HCT116 (cell line): Measurements from ENCODE around the gene OGG1. TPM values are rescaled to one million over a fixed set of nuclear protein-coding genes. Genes with fewer than 3 reads are reported as not detected.

Experiments used
- ATAC-seq: fragments of 200-7000 bp; cut with Tn5 transposase; 2 replicates; pipeline ENCODE4 v1.9.1; 2020; ENCODE audit warnings: mild to moderate bottlenecking, moderate library complexity
- BruUV-seq: library from RNA; stranded (reverse); fragments of 400-500 nt; replicated peaks from 2 replicates; lab custom pipeline; 2021; lab: Mats Ljungman, UMichigan
- CTCF ChIA-PET: fragments of 300-600 bp; sonication (Branson Sonifier 250); formaldehyde crosslinking; loops from one replicate; lab custom pipeline; 2021; ENCODE audit warnings: antibody characterized with exemption; lab: Charles Lee
- POLR2A ChIA-PET: fragments of 300-600, 350-600 bp; sonication (Branson Sonifier 250); formaldehyde crosslinking; loops from one replicate; lab custom pipeline; 2021; ENCODE audit warnings: antibody characterized with exemption; lab: Charles Lee
- RAD21 ChIA-PET, 2 experiments: fragments of 300-600 bp; sonication (Branson Sonifier 250); formaldehyde crosslinking; loops; one replicate each; lab custom pipeline; 2023; ENCODE audit warnings: low total read pairs in 2 of 2; ENCODE audit not compliant: uncharacterized antibody in 2 of 2, unreplicated experiment in 2 of 2, low non-redundant PET in 1 of 2; lab: Charles Lee
- DNase-seq: peaks from one replicate; pipeline ENCODE4 v3.0.0-alpha.2; 2010; ENCODE audit warnings: low read depth, low spot score
- H2AFZ ChIP-seq: fragments of 200-600 bp; shearing (Covaris generic), sonication (generic); 2 replicates; pipeline ENCODE4 v1.6.1; 2017; ENCODE audit warnings: low read depth, mixed run types, mixed read lengths, antibody characterized with exemption, low read length; ENCODE audit not compliant: poor library complexity, severe bottlenecking
- H3K27ac ChIP-seq: 2 replicates; pipeline ENCODE4 v1.5.1; 2012; ENCODE audit warnings: low read depth, low read length
- H3K27me3 ChIP-seq: fragments of 200-600 bp; sonication (generic); 2 replicates; pipeline ENCODE4 v1.6.1; 2016; ENCODE audit warnings: mixed run types, low read length, mixed read lengths; ENCODE audit not compliant: insufficient read depth
- H3K36me3 ChIP-seq, 2 experiments: fragments of 200-500 bp in 1 of 2; fragments of 200-600 bp in 1 of 2; sonication (Bioruptor generic) in 1 of 2; sonication (generic) in 1 of 2; 2 replicates each; pipeline versions ENCODE4 v1.5.1 to v1.6.1; 2014 to 2016; ENCODE audit warnings: low read length in 2 of 2, inconsistent platforms in 1 of 2, mixed read lengths in 1 of 2, mixed run types in 1 of 2; ENCODE audit not compliant: insufficient read depth in 2 of 2, control insufficient read depth in 1 of 2
- H3K4me1 ChIP-seq, 2 experiments: fragments of 200-600 bp in 1 of 2; sonication (generic) in 1 of 2; 2 replicates each; pipeline versions ENCODE4 v1.5.1 to v1.6.1; 2012 to 2017; ENCODE audit warnings: low read length in 2 of 2, inconsistent platforms in 1 of 2, mild to moderate bottlenecking in 1 of 2, mixed read lengths in 1 of 2, mixed run types in 1 of 2, moderate library complexity in 1 of 2; ENCODE audit not compliant: insufficient read depth in 2 of 2, control insufficient read depth in 1 of 2
- H3K4me2 ChIP-seq: fragments of 200-600 bp; sonication (generic); 2 replicates; pipeline ENCODE4 v1.6.1; 2017; ENCODE audit warnings: mixed run types, low read length, mixed read lengths
- H3K4me3 ChIP-seq, 2 experiments: fragments of 200-600 bp in 1 of 2; sonication (generic) in 1 of 2; replicated peaks in 1 of 2; 2 replicates each; pipeline ENCODE4 v1.5.1; 2011 to 2016; ENCODE audit warnings: low read length in 2 of 2, control low read depth in 1 of 2, low read depth in 1 of 2, mild to moderate bottlenecking in 1 of 2, mixed read lengths in 1 of 2, mixed run types in 1 of 2
- H3K79me2 ChIP-seq: fragments of 200-600 bp; sonication (generic); 2 replicates; pipeline ENCODE4 v1.6.1; 2017; ENCODE audit warnings: mild to moderate bottlenecking, mixed run types, low read length, moderate library complexity, mixed read lengths; ENCODE audit not compliant: insufficient read depth
- H3K9ac ChIP-seq: fragments of 200-600 bp; sonication (generic); 2 replicates; pipeline ENCODE4 v1.6.1; 2016; ENCODE audit warnings: low read length, mixed read lengths
- H3K9me2 ChIP-seq: fragments of 200-600 bp; sonication (generic), shearing (Covaris generic); 2 replicates; pipeline ENCODE4 v1.6.1; 2017; ENCODE audit warnings: mixed run types, mild to moderate bottlenecking, moderate library complexity; ENCODE audit not compliant: insufficient read depth
- H3K9me3 ChIP-seq, 2 experiments: fragments of 200-500 bp in 1 of 2; fragments of 200-600 bp in 1 of 2; sonication (Bioruptor generic) in 1 of 2; sonication (generic) in 1 of 2; 2 replicates each; pipeline ENCODE4 v1.6.1; 2014 to 2017; ENCODE audit warnings: low read length in 2 of 2, mixed read lengths in 2 of 2, inconsistent platforms in 1 of 2, low read depth in 1 of 2, mild to moderate bottlenecking in 1 of 2, mixed run types in 1 of 2, moderate library complexity in 1 of 2; ENCODE audit not compliant: control insufficient read depth in 1 of 2, insufficient read depth in 1 of 2
- H4K20me1 ChIP-seq: fragments of 200-600 bp; sonication (generic), shearing (Covaris generic); 2 replicates; pipeline ENCODE4 v1.6.1; 2017; ENCODE audit warnings: mixed run types, mild to moderate bottlenecking, moderate library complexity; ENCODE audit not compliant: insufficient read depth
- ATF3 ChIP-seq: IDR thresholded peaks from 2 replicates; pipeline ENCODE4 v1.6.1; 2012
- CBX3 ChIP-seq: IDR thresholded peaks from 2 replicates; pipeline ENCODE4 v1.6.1; 2012; ENCODE audit warnings: low read depth
- CEBPB ChIP-seq: IDR thresholded peaks from 2 replicates; pipeline ENCODE4 v1.6.1; 2012; ENCODE audit warnings: low read depth
- ELF1 ChIP-seq: IDR thresholded peaks from 2 replicates; pipeline ENCODE4 v1.6.1; 2012; ENCODE audit warnings: low read depth, borderline replicate concordance
- EZH2phosphoT487 ChIP-seq: fragments of 200-600 bp; IDR thresholded peaks from 2 replicates; pipeline ENCODE4 v1.6.1; 2018; ENCODE audit warnings: antibody characterized with exemption, borderline replicate concordance
- FOSL1 ChIP-seq: IDR thresholded peaks from 2 replicates; pipeline ENCODE4 v1.6.1; 2012; ENCODE audit warnings: low read depth
- JUND ChIP-seq: IDR thresholded peaks from 2 replicates; pipeline ENCODE4 v1.6.1; 2012
- MAX ChIP-seq: IDR thresholded peaks from 2 replicates; pipeline ENCODE4 v1.6.1; 2012
- POLR2A ChIP-seq: IDR thresholded peaks from 2 replicates; pipeline ENCODE4 v1.7.0; 2011; ENCODE audit warnings: borderline replicate concordance; ENCODE audit not compliant: insufficient read depth, insufficient read length; ENCODE audit errors: extremely low read depth
- POLR2AphosphoS5 ChIP-seq: IDR thresholded peaks from 2 replicates; pipeline ENCODE4 v1.6.1; 2011; ENCODE audit warnings: mild to moderate bottlenecking, low read depth, low read length, moderate library complexity
- RAD21 ChIP-seq: IDR thresholded peaks from 2 replicates; pipeline ENCODE4 v1.6.1; 2012; ENCODE audit warnings: low read depth, mild to moderate bottlenecking
- REST ChIP-seq: IDR thresholded peaks from 2 replicates; pipeline ENCODE4 v1.6.1; 2012; ENCODE audit warnings: low read depth
- SIN3A ChIP-seq: IDR thresholded peaks from 2 replicates; pipeline ENCODE4 v1.6.1; 2012; ENCODE audit warnings: low read depth
- SP1 ChIP-seq: IDR thresholded peaks from 2 replicates; pipeline ENCODE4 v1.6.1; 2012; ENCODE audit warnings: low read depth
- SRF ChIP-seq: IDR thresholded peaks from 2 replicates; pipeline ENCODE4 v1.6.1; 2012; ENCODE audit warnings: low read depth
- YY1 ChIP-seq: IDR thresholded peaks from 2 replicates; pipeline ENCODE4 v1.6.1; 2011; ENCODE audit warnings: low read length, low read depth, moderate library complexity, mild to moderate bottlenecking; ENCODE audit not compliant: insufficient replicate concordance; ENCODE audit errors: extremely low read depth
- ZBTB33 ChIP-seq: IDR thresholded peaks from 2 replicates; pipeline ENCODE4 v1.6.1; 2011; ENCODE audit warnings: mild to moderate bottlenecking, low read length, moderate library complexity; ENCODE audit not compliant: insufficient replicate concordance; ENCODE audit errors: extremely low read depth
- ZFX ChIP-seq: fragments of 450-650 bp; IDR thresholded peaks from 2 replicates; pipeline ENCODE4 v1.6.1; 2017
- intact Hi-C: fragments of 100-400 bp; cut with micrococcal nuclease; formaldehyde crosslinking; loops from 2 replicates; pipeline ENCODE4 v1.10.0; 2022
- total RNA-seq: library from RNA; stranded (reverse); gene quantifications from one replicate; pipeline ENCODE4 v1.2.1, GENCODE V29; 2021; ENCODE audit not compliant: unreplicated experiment

OGG1 gene
- total RNA-seq, 1 experiment from 2014 or later: 16.3 TPM

- H3K9me3 ChIP-seq: no peaks in the 10 kb centered on the region
- peaks cover 2 to 7% of the 10 kb centered on the region in 2 experiments; a peak in 2 of 4 replicates for H3K36me3 ChIP-seq
- peaks cover 7% of the 10 kb centered on the region; the same call in 1 of the 2 replicates for H3K79me2 ChIP-seq
- DNase-seq: no peak
- H3K4me3 ChIP-seq: no peak overlapping the region
- ATAC-seq: no peak
- no TSS peak for BruUV-seq
- H3K27ac ChIP-seq: no peak overlapping the region
- peaks cover 4 to 24% of the 10 kb centered on the region in 2 experiments for H3K4me1 ChIP-seq
- H3K27me3 ChIP-seq: no peaks in the 10 kb centered on the region
- no peak for TF ChIP-seq FOSL1
- no peak for TF ChIP-seq CBX3
- no peak for TF ChIP-seq ZFX
- TF ChIP-seq RAD21: no peak
- no peak for TF ChIP-seq POLR2A
- TF ChIP-seq POLR2AphosphoS5: no peak
- no peak for TF ChIP-seq REST
- no peak for TF ChIP-seq SIN3A
- TF ChIP-seq MAX: no peak
- no peak for TF ChIP-seq CEBPB
- no peak for TF ChIP-seq ATF3
- no peak for TF ChIP-seq ELF1
- TF ChIP-seq SP1: no peak
- no peak for TF ChIP-seq SRF
- TF ChIP-seq JUND: no peak
- no peak for TF ChIP-seq EZH2phosphoT487
- TF ChIP-seq YY1: no peak
- no peak for TF ChIP-seq ZBTB33
- no peak overlapping the region for H2AFZ ChIP-seq
- H3K9me2 ChIP-seq: no peaks in the 10 kb centered on the region
- ChIA-PET POLR2A (no interaction called here), RAD21 (no interaction called here), CTCF (no interaction called here)
- intact Hi-C loops: no loop called here
- H4K20me1 ChIP-seq: no peaks in the 10 kb centered on the region
- H3K9ac ChIP-seq: no peak overlapping the region
- no peak overlapping the region for H3K4me2 ChIP-seq
Observed at GRCh38 chr3:9765865-9766264, 16.1 kb downstream of the OGG1 start.
